Nephron (organoid): ENCODE data around the gene MAPRE3.

ENCODE experiments used
- H3K27ac Mint-ChIP-seq, 3 experiments: 2 replicates each; pipeline ENCODE4 v1.8.0; 2020; ENCODE audit warnings: mixed read lengths in 3 of 3, mild to moderate bottlenecking in 2 of 3, moderate library complexity in 1 of 3
- H3K27me3 Mint-ChIP-seq: 2 replicates; pipeline ENCODE4 v1.8.0; 2021; ENCODE audit warnings: low read depth, mild to moderate bottlenecking, moderate library complexity, mixed read lengths
- H3K36me3 Mint-ChIP-seq: 2 replicates; pipeline ENCODE4 v1.8.0; 2020; ENCODE audit warnings: low read depth, mixed read lengths
- H3K4me1 Mint-ChIP-seq: 2 replicates; pipeline ENCODE4 v1.8.0; 2020; ENCODE audit warnings: mixed read lengths
- H3K4me3 Mint-ChIP-seq, 3 experiments: 2 replicates each; pipeline ENCODE4 v1.8.0; 2020; ENCODE audit warnings: mild to moderate bottlenecking in 3 of 3, mixed read lengths in 3 of 3, moderate library complexity in 2 of 3
- H3K9me3 Mint-ChIP-seq: 2 replicates; pipeline ENCODE4 v1.8.0; 2020; ENCODE audit warnings: mixed read lengths
- TF ChIP-seq, protein P1 (sequence below), 3 experiments: fragments of 200-600 bp; sonication (generic); IDR thresholded peaks; one replicate each; pipeline ENCODE4 v1.5.0; 2021; ENCODE audit warnings: antibody characterized with exemption in 3 of 3; ENCODE audit not compliant: unreplicated experiment in 3 of 3

Gene MAPRE3

DNA sequence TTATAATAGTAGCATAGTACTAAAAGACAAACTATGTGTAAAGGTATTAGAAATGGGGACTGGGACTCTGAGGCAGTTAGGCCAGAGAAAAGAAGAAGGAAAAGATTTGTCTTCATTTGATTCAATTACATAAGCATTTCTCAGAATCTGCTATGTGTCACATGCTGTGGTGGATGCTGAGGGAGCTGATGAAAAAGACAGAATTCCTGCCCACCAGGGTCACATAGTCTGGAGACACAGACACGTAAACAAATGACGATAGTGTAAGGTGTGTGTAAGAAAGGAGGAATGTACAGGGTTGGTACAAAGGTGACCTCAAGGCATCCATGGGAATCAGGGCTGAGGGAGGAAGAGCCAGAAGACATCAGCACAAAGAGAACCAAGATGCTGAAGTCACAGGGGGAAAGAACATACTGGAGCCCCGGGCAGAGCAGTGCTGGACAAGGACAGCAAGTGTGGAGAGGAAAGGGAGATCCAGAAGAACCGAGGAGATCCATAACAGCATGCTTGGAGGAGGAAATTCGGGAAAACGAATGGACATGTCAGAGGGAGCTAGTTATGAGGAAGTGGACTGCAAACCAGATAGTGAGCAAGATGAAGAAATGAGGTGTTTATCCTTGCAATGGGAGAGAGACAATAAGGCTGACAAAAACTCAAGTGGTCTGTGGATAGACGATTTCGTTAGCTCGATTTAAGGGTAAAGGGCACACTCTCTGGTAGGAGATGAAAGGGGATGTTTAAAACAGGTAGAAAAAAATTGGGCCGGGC lies 1.2 kb upstream of the MAPRE3 start:
- Mint-ChIP-seq H3K4me1 (peaks cover 30% of the 10 kb centered on the region), H3K27ac (no peak overlapping the region), H3K9me3 (no peaks in the 10 kb centered on the region), H3K27me3 (peaks cover 45% of the 10 kb centered on the region), H3K4me3 (peak overlapping the region; percentile 77 to 84 (median 81)), H3K36me3 (no peaks in the 10 kb centered on the region)
- TF ChIP-seq, protein P1, sequence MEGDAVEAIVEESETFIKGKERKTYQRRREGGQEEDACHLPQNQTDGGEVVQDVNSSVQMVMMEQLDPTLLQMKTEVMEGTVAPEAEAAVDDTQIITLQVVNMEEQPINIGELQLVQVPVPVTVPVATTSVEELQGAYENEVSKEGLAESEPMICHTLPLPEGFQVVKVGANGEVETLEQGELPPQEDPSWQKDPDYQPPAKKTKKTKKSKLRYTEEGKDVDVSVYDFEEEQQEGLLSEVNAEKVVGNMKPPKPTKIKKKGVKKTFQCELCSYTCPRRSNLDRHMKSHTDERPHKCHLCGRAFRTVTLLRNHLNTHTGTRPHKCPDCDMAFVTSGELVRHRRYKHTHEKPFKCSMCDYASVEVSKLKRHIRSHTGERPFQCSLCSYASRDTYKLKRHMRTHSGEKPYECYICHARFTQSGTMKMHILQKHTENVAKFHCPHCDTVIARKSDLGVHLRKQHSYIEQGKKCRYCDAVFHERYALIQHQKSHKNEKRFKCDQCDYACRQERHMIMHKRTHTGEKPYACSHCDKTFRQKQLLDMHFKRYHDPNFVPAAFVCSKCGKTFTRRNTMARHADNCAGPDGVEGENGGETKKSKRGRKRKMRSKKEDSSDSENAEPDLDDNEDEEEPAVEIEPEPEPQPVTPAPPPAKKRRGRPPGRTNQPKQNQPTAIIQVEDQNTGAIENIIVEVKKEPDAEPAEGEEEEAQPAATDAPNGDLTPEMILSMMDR (IDR thresholded peaks at IDR 0.05; ENCODE audit: unreplicated experiment in 3 of 3) = no peak

DNA sequence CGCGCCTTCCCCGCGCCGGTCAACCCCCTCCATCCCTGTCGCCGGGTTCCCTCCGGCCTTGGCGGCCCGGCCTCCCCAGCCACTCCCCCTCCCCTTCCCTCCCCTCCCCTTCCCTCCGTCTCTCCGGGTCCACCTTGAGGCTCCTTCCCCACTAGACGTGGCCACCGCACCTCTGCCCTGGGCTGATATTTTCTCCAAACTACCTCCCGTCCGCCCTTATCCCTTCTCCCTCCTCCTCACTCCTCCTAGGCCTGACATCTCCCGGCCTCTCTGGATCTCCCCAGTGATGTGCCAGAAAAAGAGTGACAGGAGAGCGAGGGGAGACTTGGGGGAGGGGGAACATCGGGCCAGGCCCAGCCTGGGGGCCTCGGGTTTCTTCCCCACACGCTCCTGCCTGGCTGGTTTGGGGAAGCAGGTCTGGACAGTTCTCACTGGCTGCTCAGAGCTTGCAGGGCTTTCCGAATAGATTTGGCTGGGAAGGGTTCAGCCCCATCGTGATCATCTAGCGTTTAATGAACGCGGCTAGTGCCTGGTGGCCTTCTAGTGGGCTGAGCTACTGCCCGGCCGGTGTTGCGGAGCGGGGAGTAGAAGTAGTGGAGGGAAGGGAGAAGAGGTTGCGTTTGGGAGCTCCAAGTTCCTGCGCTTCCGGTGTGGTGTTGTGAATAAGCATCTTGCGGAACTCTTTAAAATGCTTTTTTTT lies 641 bp downstream of the MAPRE3 start:
- H3K36me3 Mint-ChIP-seq = no peaks in the 10 kb centered on the region
- TF ChIP-seq, protein P1 (IDR thresholded peaks at IDR 0.05; ENCODE audit: unreplicated experiment in 3 of 3) = no peak
- H3K9me3 Mint-ChIP-seq = no peaks in the 10 kb centered on the region
- peak overlapping the region in 1 of 3 experiments; percentile 68 for H3K27ac Mint-ChIP-seq
- H3K27me3 Mint-ChIP-seq = peaks cover 45% of the 10 kb centered on the region
- peak overlapping the region; percentile 81 to 94 (median 89) for H3K4me3 Mint-ChIP-seq
- H3K4me1 Mint-ChIP-seq = peaks cover 30% of the 10 kb centered on the region

DNA sequence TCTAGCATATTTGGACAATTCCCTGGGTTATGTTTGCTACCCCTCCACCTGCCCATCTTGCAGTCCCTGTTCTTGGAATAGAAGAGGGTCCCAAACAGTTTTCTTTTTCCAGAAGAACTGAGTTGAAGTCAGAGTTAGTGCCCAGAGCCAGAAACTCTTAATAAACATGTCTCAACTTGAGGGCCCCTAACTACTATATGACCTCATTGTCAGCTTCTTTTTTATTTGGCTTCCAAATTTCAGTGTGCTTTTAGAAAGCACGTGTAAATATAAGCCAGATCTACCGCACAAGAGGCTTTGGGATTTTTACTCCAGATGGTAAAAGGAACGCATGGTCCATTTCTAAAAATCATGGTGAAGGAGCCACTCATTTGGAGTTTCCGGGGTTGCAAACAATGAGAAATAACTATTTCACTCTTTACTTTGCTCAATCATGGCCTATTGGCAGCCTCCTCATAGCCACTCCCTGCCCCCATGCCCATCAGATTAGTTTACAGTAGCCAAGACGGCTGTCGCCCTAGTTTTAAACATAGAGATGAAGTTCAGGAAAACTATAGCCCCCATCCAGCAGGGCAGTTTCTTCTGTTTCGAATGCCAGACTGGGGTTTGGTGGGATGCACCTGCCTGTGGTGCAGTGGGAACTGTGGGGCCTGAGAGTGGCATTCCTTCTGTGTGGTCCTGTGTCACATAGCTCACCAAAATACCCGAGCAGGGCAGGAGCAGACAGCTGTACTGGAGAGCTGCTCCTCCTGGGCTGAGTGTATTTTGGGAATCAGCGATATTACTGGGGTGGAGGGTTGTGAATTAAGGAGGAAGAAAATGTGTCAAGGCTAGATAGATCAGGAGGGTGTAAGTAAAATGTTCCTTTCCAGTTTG lies 1.7 kb downstream of the MAPRE3 start:
- no peaks in the 10 kb centered on the region for H3K9me3 Mint-ChIP-seq
- H3K4me3 Mint-ChIP-seq = peak overlapping the region; percentile 81 to 94 (median 89)
- H3K36me3 Mint-ChIP-seq = no peaks in the 10 kb centered on the region
- peaks cover 30% of the 10 kb centered on the region for H3K4me1 Mint-ChIP-seq
- H3K27me3 Mint-ChIP-seq = peaks cover 40% of the 10 kb centered on the region
- TF ChIP-seq, protein P1 (IDR thresholded peaks at IDR 0.05; ENCODE audit: unreplicated experiment in 3 of 3) = no peak
- no peak overlapping the region for H3K27ac Mint-ChIP-seq

DNA sequence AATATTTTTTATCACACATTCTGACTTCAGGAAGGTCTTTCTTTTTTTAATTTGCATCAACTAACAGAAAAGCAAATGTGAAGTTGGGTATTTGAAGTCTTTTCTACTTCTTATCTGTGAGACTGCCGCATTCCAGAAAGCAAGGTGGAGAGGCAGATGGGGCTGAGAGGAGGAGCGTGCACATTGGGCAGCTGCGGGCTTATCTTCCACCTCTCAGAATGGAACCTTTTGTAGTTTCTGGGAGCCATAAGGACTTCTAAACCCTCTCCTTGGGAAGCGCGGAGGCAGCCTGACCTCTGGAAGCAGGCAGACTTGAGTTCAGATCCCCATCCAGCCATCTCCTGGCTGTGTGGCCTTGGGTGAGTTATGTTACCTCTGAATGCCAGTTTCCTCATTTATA lies 3.9 kb downstream of the MAPRE3 start:
- no peak overlapping the region for H3K4me3 Mint-ChIP-seq
- peaks cover 23% of the 10 kb centered on the region for H3K27me3 Mint-ChIP-seq
- no peaks in the 10 kb centered on the region for H3K36me3 Mint-ChIP-seq
- H3K27ac Mint-ChIP-seq = no peak overlapping the region
- H3K9me3 Mint-ChIP-seq = no peaks in the 10 kb centered on the region
- H3K4me1 Mint-ChIP-seq = peaks cover 27% of the 10 kb centered on the region
- TF ChIP-seq, protein P1 (IDR thresholded peaks at IDR 0.05; ENCODE audit: unreplicated experiment in 3 of 3) = no peak

DNA sequence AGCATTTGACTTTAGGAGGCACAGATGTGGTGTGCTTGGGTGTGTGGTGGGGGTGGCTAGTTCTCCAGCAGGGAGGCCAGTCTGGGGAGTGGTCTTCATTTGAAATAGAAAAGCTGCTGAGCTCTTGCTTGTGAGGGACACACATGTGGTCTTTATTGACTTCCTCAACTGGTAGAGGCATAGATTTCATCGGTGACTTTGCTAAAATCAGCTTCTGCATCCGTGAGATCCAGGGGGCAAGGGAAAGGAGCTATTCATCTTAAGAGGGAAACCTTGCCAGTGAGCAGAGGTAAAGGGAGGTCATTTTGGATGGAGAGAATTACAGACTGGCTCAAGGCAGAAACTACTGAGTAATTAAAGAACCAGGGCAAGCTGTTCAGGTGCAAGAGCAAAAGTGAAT lies 4.7 kb downstream of the MAPRE3 start:
- Mint-ChIP-seq H3K4me3 (no peak overlapping the region), H3K27me3 (peaks cover 16% of the 10 kb centered on the region), H3K9me3 (no peaks in the 10 kb centered on the region), H3K36me3 (no peaks in the 10 kb centered on the region), H3K4me1 (peaks cover 30% of the 10 kb centered on the region), H3K27ac (no peak overlapping the region)
- TF ChIP-seq, protein P1 (IDR thresholded peaks at IDR 0.05; ENCODE audit: unreplicated experiment in 3 of 3) = no peak
